ENCODE results near the gene MOBP.
A peak's percentile ranks its signal among the peaks of the same experiment; 100 is the strongest.

The MOBP gene

GRCh38 chr3:39435006-39435748, 32.3 kb upstream of the MOBP start:
- in situ Hi-C loops (cut with HindIII; ENCODE audit: low pct_ligation_motif_present, low sequenced_read_pairs), result no loop called here

GRCh38 chr3:39438880-39439279, 28.6 kb upstream of the MOBP start:
- DNase-seq, result no peak
- Histone ChIP-seq H3K27me3 (replicated peaks) (no peaks in the 10 kb centered on the region), H3K36me3 (replicated peaks) (no peaks in the 10 kb centered on the region), H3K4me3 (ENCODE audit: low read depth, low read length) (no peak overlapping the region), H3K27ac (no peak overlapping the region)
- in situ Hi-C loops (cut with HindIII; ENCODE audit: low pct_ligation_motif_present, low sequenced_read_pairs), result no loop called here
- no peak for TF ChIP-seq CTCF (IDR thresholded peaks at IDR 0.05; ENCODE audit: low read depth, low read length, missing control alignments)

More at GRCh38 chr3:39435006-39435748, 32.3 kb upstream of the MOBP start:
- no peaks in the 10 kb centered on the region for H3K27me3 ChIP-seq (replicated peaks)
- H3K36me3 ChIP-seq (replicated peaks), result no peaks in the 10 kb centered on the region
- no peak overlapping the region for H3K27ac ChIP-seq
- H3K4me3 ChIP-seq (ENCODE audit: low read depth, low read length), result no peak overlapping the region
- no peak for DNase-seq
- no peak for TF ChIP-seq CTCF (IDR thresholded peaks at IDR 0.05; ENCODE audit: low read depth, low read length, missing control alignments)

- no peak for TF ChIP-seq CTCF (IDR thresholded peaks at IDR 0.05; ENCODE audit: low read depth, low read length, missing control alignments)
- Histone ChIP-seq H3K27ac (no peak overlapping the region), H3K4me3 (ENCODE audit: low read depth, low read length) (no peak overlapping the region), H3K27me3 (replicated peaks) (no peaks in the 10 kb centered on the region), H3K36me3 (replicated peaks) (no peaks in the 10 kb centered on the region)
- in situ Hi-C loops (cut with HindIII; ENCODE audit: low pct_ligation_motif_present, low sequenced_read_pairs), result no loop called here
- DNase-seq, result no peak
These were observed 27.2 kb upstream of the MOBP start for GRCh38 chr3:39440316-39440715.

GRCh38 chr3:39443530-39443929, 23.9 kb upstream of the MOBP start:
- Histone ChIP-seq H3K4me3 (ENCODE audit: low read depth, low read length) (no peak overlapping the region), H3K27me3 (replicated peaks) (no peaks in the 10 kb centered on the region), H3K36me3 (replicated peaks) (no peaks in the 10 kb centered on the region), H3K27ac (no peak overlapping the region)
- in situ Hi-C loops (cut with HindIII; ENCODE audit: low pct_ligation_motif_present, low sequenced_read_pairs), result no loop called here
- DNase-seq, result no peak
- peak; percentile 26 for TF ChIP-seq CTCF (IDR thresholded peaks at IDR 0.05; ENCODE audit: low read depth, low read length, missing control alignments)

- Histone ChIP-seq H3K36me3 (replicated peaks) (no peaks in the 10 kb centered on the region), H3K4me3 (ENCODE audit: low read depth, low read length) (no peak overlapping the region), H3K27ac (no peak overlapping the region), H3K27me3 (replicated peaks) (no peaks in the 10 kb centered on the region)
- no peak for TF ChIP-seq CTCF (IDR thresholded peaks at IDR 0.05; ENCODE audit: low read depth, low read length, missing control alignments)
- in situ Hi-C loops (cut with HindIII; ENCODE audit: low pct_ligation_motif_present, low sequenced_read_pairs), result no loop called here
- DNase-seq, result no peak
These were observed 21.6 kb upstream of the MOBP start for GRCh38 chr3:39445927-39446326.

- TF ChIP-seq CTCF (IDR thresholded peaks at IDR 0.05; ENCODE audit: low read depth, low read length, missing control alignments), result no peak
- H3K27ac ChIP-seq, result no peak overlapping the region
- H3K4me3 ChIP-seq (ENCODE audit: low read depth, low read length), result no peak overlapping the region
- H3K27me3 ChIP-seq (replicated peaks), result no peaks in the 10 kb centered on the region
- DNase-seq, result no peak
- H3K36me3 ChIP-seq (replicated peaks), result no peaks in the 10 kb centered on the region
- in situ Hi-C loops (cut with HindIII; ENCODE audit: low pct_ligation_motif_present, low sequenced_read_pairs), result no loop called here
These were observed 21.0 kb upstream of the MOBP start for GRCh38 chr3:39446444-39446843.

Data from brain microvascular endothelial cell (primary cell).